B cell (primary cell): ENCODE measurements around the gene UGT1A7. TPM values are rescaled to one million over a fixed set of nuclear protein-coding genes. Genes with fewer than 3 reads are reported as not detected.

ENCODE experiments used
- ATAC-seq: fragments of 200-7000 bp; cut with Tn5 transposase; one replicate; pipeline ENCODE4 v1.10.0; 2021; ENCODE audit warnings: low read depth, mild to moderate bottlenecking, moderate number of reproducible peaks, moderate library complexity
- CTCF ChIA-PET: fragments of 350-600 bp; sonication (Branson Sonifier 250); formaldehyde crosslinking; loops from one replicate; lab custom pipeline; 2021; ENCODE audit warnings: antibody characterized with exemption, inconsistent platforms; lab: Charles Lee
- POLR2A ChIA-PET: fragments of 350-600 bp; sonication (Branson Sonifier 250); formaldehyde crosslinking; loops from one replicate; lab custom pipeline; 2021; ENCODE audit warnings: antibody characterized with exemption; lab: Charles Lee
- DNase-seq: peaks from one replicate; pipeline ENCODE4 v3.0.0; 2013
- H2AFZ ChIP-seq: 2 replicates; pipeline ENCODE4 v1.6.1; 2012; ENCODE audit warnings: mild to moderate bottlenecking, low read depth, low read length; ENCODE audit not compliant: insufficient read depth, poor library complexity, severe bottlenecking
- H3K27ac ChIP-seq, 2 donors: 1 replicate in 1 of 2; 2 replicates in 1 of 2; pipeline ENCODE4 v1.5.1; 2012 to 2013; ENCODE audit warnings: low read length in 2 of 2, mild to moderate bottlenecking in 2 of 2, moderate library complexity in 1 of 2
- H3K27me3 ChIP-seq, 4 experiments: fragments of 200-600 bp in 1 of 4; sonication (generic) in 1 of 4; replicated peaks in 1 of 4; 1 replicate in 2 of 4; 2 replicates in 2 of 4; pipeline versions ENCODE4 v1.6.1 to v1.7.0; 2013 to 2016; ENCODE audit warnings: low read length in 3 of 4, mild to moderate bottlenecking in 2 of 4, mixed read lengths in 1 of 4, moderate library complexity in 1 of 4; ENCODE audit not compliant: insufficient read depth in 4 of 4, control insufficient read depth in 3 of 4; ENCODE audit errors: control extremely low read depth in 1 of 4
- H3K36me3 ChIP-seq, 2 experiments: replicated peaks in 1 of 2; 1 replicate in 1 of 2; 2 replicates in 1 of 2; pipeline versions ENCODE4 v1.6.1 to v1.7.1; 2013; ENCODE audit warnings: low read length in 1 of 2; ENCODE audit not compliant: insufficient read depth in 2 of 2, control insufficient read depth in 1 of 2; ENCODE audit errors: control extremely low read depth in 1 of 2, extremely low read depth in 1 of 2
- H3K4me1 ChIP-seq, 2 donors: fragments of 200-600 bp in 1 of 2; sonication (generic) in 1 of 2; 1 replicate in 1 of 2; 2 replicates in 1 of 2; pipeline versions ENCODE4 v1.5.1 to v1.6.1; 2013 to 2017; ENCODE audit warnings: low read length in 2 of 2; ENCODE audit not compliant: control insufficient read depth in 2 of 2, insufficient read depth in 2 of 2
- H3K4me2 ChIP-seq: replicated peaks from 2 replicates; pipeline ENCODE3; 2012; ENCODE audit warnings: mild to moderate bottlenecking, low read depth, low read length; ENCODE audit not compliant: poor library complexity, severe bottlenecking
- H3K4me3 ChIP-seq, 5 experiments: fragments of 200-600 bp in 1 of 5; sonication (generic) in 1 of 5; 1 replicate in 3 of 5; 2 replicates in 2 of 5; pipeline versions ENCODE4 v1.5.1 to v1.7.0; 2011 to 2016; ENCODE audit warnings: low read length in 4 of 5, mild to moderate bottlenecking in 4 of 5, low read depth in 2 of 5, control low read depth in 1 of 5, moderate library complexity in 1 of 5; ENCODE audit not compliant: insufficient read depth in 1 of 5; ENCODE audit errors: control extremely low read depth in 1 of 5, extremely low read depth in 1 of 5
- H3K79me2 ChIP-seq: fragments of 200-600 bp; sonication (generic); one replicate; pipeline ENCODE4 v1.6.0; 2016; ENCODE audit warnings: low read length; ENCODE audit not compliant: control insufficient read depth, insufficient read depth
- H3K9ac ChIP-seq: fragments of 200-600 bp; sonication (generic); 2 replicates; pipeline ENCODE4 v1.6.1; 2017; ENCODE audit warnings: mild to moderate bottlenecking, low read length, moderate library complexity
- H3K9me3 ChIP-seq, 3 donors: one replicate each; pipeline versions ENCODE4 v1.6.1 to v1.7.1; 2013; ENCODE audit warnings: low read length in 2 of 3; ENCODE audit not compliant: control insufficient read depth in 2 of 3, insufficient read depth in 1 of 3; ENCODE audit errors: control extremely low read depth in 1 of 3
- H4K20me1 ChIP-seq: 2 replicates; pipeline ENCODE4 v1.6.0; 2012; ENCODE audit warnings: mild to moderate bottlenecking, low read length; ENCODE audit not compliant: insufficient read depth, control insufficient read depth, poor library complexity, severe bottlenecking
- H3K27ac Mint-ChIP-seq: one replicate; pipeline ENCODE4 v1.8.0; 2021; ENCODE audit warnings: mixed read lengths
- H3K27me3 Mint-ChIP-seq: one replicate; pipeline ENCODE4 v1.8.0; 2021; ENCODE audit warnings: mixed read lengths
- H3K4me1 Mint-ChIP-seq: one replicate; pipeline ENCODE4 v1.8.0; 2021; ENCODE audit warnings: mixed read lengths
- H3K4me3 Mint-ChIP-seq: one replicate; pipeline ENCODE4 v1.8.0; 2021; ENCODE audit warnings: mixed read lengths
- H3K9me3 Mint-ChIP-seq: one replicate; pipeline ENCODE4 v1.8.0; 2022; ENCODE audit warnings: mixed read lengths; ENCODE audit not compliant: insufficient read depth
- CTCF ChIP-seq: fragments of 200-600 bp; IDR thresholded peaks from one replicate; pipeline ENCODE4 v1.8.0; 2022; ENCODE audit warnings: antibody characterized with exemption, mild to moderate bottlenecking
- EZH2 ChIP-seq: IDR thresholded peaks from 2 replicates; pipeline ENCODE4 v1.6.1; 2012; ENCODE audit warnings: borderline replicate concordance, low read depth, mild to moderate bottlenecking, moderate library complexity, low read length; ENCODE audit not compliant: insufficient read depth, poor library complexity, severe bottlenecking
- WGBS: methylation state at CpG from one replicate; pipeline ENCODE4 v1.1.5; 2013; ENCODE audit warnings: missing lambda C conversion rate; ENCODE audit not compliant: insufficient coverage; 5-methylcytosine and 5-hydroxymethylcytosine counted together
- intact Hi-C: fragments of 100-400 bp; cut with micrococcal nuclease; formaldehyde crosslinking; loops from one replicate; pipeline ENCODE4 v1.10.0; 2022
- polyA plus RNA-seq: library from polyadenylated mRNA; depleted of rRNA; stranded (reverse); fragments of >200 nt; gene quantifications from 2 replicates; pipeline ENCODE4 v1.2.3, GENCODE V29; 2012
- total RNA-seq, 2 donors: library from RNA; stranded (reverse); fragments of 120-200 nt in 1 of 2; gene quantifications; 1 replicate in 1 of 2; 2 replicates in 1 of 2; pipeline versions ENCODE4 v1.2.3 to v1.2.4, GENCODE V29; 2013 to 2022

The UGT1A7 gene
- total and polyA plus RNA-seq, 2 donors (not counting 1 experiment from before 2014, with no cell fraction given) = not detected

GRCh38 chr2:233817995-233818638 is 136.4 kb downstream of the UGT1A7 start:
- DNase-seq (no peak), ATAC-seq (no peak)
- no peak for TF ChIP-seq CTCF
- TF ChIP-seq EZH2 = no peak
- Histone ChIP-seq H2AFZ (no peak overlapping the region), H3K4me2 (no peak overlapping the region), H3K36me3 (no peaks in the 10 kb centered on the region), H3K79me2 (no peaks in the 10 kb centered on the region), H3K27ac (no peak overlapping the region), H4K20me1 (no peaks in the 10 kb centered on the region), H3K4me1 (no peaks in the 10 kb centered on the region), H3K4me3 (no peak overlapping the region), H3K27me3 (peaks cover 0 to 5% (median 0%) of the 10 kb centered on the region in 4 experiments), H3K9me3 (peaks cover 0 to 6% (median 0%) of the 10 kb centered on the region in 3 donors), H3K9ac (no peak overlapping the region)
- Mint-ChIP-seq H3K4me1 (no peaks in the 10 kb centered on the region), H3K9me3 (no peaks in the 10 kb centered on the region), H3K4me3 (no peak overlapping the region), H3K27ac (no peak overlapping the region), H3K27me3 (peaks cover 9% of the 10 kb centered on the region)
- intact Hi-C loops = no loop called here
- CTCF ChIA-PET = no interaction called here
- WGBS = 91% methylated on average over 11 of the region's 11 CpGs
- POLR2A ChIA-PET = no interaction called here
